Midbrain (tissue), 1 donor: ENCODE results near the gene MTHFS.
"Not testable (repeated sequence)": the region's sequence is repeated elsewhere in the genome, so short reads cannot be mapped to it uniquely, and the experiment has no call there.

Experiments used
- DNase-seq: peaks from one replicate; lab custom pipeline; 2025; lab: John Stamatoyannopoulos, UW

The MTHFS gene

DNA sequence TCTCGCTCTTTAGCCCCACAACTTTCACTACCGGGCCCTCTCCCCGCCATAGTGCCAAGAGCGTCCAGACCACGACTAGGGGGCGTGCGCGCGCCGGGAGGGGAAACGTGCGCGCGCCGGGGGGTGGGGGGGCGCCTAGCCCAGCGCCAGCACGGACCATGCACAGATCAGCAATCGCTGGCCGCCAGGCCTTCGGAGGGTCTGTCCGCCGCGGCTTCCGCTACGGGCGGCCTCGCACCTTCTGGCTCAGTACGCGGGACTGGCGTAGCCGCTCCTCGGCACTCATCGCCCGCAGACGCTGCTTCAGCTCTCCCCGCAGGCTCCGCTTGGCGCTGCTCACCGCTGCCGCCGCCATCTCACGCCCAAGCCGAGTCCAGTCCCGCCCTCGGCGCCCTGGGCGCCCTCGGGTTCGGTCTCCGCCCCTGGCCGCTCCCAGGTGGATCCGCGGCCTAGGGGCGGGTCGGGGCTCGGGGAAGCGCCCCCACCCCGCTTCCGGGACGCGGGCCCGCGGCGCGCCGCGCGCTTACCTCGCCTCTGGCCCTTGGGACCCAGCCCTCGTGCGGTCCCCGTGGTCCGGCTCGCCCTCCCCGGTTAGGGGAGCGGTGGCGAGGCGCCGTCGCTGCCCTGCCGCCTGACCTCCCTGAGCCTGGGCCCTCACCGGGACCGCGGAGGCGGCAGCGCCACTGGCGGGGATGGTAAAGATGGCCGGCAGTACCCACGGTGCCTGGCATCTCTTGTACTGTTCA is at the start of gene MTHFS:
Gene MTHFS (minus strand): TSS at position 381 of the 746 bp plus-strand sequence. CDS start 26 bp downstream, at position 355.
- DNase-seq = peak; percentile 72

DNA sequence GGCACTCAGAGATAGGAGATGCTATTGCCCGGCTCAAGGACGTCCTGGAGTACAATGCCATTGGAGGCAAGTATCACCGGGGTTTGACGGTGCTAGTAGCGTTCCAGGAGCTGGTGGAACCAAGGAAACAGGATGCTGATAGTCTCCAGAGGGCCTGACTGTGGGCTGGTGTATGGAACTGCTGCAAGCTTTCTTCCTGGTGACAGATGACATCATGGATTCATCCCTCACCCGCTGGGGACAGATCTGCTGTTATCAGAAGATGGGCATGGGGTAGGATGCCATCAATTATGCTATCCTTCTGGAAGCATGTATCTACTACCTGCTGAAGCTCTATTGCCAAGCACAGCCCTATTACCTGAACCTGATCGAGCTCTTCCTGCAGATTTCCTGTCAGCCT is 47.8 kb upstream of the MTHFS start:
- no peak for DNase-seq

DNA sequence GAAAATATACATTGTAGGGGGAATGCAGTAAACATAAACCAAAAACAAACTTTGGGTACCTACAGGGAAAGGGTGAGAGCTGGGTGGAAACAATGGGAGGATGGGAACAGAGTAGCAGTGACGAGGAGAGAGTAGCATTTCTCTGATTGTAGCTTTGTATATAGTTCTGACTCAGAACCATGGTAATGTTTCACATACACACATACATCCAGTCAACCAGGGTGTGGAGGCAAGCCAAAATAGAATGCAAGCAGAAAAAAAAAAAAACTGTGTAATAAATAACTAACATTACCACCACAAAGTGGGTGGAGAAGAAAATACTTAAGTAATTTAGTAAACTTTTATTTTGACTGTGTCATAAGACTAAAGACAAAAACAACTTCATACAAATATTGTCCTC is 47.0 kb upstream of the MTHFS start:
- no peak for DNase-seq

DNA sequence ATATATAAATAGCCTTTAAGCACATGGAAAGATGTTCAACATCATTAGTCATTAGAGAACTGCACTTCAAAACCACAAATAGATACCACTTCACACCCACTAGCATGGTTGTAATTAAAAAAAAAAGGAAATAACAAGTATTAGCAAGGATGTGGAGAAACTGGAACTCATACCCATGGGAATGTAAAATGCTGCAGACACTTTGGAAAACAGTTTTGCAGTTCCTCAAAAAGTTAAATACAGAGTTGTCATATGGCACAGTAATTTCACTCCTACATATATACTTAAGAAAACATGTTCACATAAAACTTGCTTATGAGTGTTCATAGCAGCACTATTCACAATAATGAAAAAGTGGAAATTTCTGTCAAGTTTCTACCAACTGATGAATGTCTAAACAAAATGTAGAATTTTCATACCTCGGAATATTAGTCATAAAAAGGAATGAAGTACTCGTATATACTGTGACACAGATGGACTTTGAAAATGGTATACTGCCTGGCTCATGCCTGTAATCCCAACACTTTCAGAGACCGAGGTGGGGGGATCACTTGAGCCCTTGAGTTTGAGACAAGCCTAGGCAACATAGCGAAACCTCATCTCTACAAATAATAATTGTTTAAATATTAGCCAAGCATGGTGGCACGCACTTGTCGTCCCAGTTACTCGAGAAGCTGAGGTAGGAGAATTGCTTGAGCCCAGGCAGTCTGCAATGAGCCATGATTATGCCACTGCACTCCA is 46.1 kb upstream of the MTHFS start:
- no peak for DNase-seq

DNA sequence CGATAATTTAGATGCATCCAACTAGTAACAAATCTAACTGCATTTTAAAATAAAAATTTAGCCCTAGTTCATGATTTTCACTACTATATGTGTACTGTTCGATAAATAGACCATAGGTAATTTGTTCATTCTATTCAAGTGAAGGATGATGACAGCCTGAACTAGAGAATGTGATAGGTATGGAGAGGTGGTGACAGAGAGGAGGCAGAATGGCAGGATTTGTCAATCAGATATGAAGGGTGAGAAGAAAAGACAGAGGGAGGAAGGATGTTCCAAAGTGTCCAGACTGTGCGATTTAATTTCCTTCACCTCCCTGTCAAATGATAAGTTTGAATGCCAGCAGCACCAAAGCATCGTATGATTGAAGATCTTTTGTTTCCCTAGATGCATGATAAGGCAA is 42.6 kb upstream of the MTHFS start:
- no peak for DNase-seq

DNA sequence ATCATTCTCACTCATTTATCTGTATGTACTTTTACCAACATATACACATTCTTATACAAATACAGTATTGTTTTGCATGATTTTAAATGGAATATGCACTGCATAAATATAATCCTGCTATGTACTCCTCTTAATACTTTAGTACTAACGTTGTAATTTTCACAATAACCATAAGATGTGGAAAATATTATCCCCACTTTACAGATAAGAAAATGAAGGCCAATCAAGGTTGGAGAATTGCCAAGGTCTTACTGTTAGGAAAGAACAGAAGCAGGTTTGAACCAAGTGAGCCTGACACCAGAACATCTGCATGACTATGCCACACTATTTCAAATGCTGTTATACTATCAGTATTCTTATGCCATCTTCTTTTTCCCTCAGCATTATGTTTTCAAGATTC is 41.3 kb upstream of the MTHFS start:
- DNase-seq = no peak

DNA sequence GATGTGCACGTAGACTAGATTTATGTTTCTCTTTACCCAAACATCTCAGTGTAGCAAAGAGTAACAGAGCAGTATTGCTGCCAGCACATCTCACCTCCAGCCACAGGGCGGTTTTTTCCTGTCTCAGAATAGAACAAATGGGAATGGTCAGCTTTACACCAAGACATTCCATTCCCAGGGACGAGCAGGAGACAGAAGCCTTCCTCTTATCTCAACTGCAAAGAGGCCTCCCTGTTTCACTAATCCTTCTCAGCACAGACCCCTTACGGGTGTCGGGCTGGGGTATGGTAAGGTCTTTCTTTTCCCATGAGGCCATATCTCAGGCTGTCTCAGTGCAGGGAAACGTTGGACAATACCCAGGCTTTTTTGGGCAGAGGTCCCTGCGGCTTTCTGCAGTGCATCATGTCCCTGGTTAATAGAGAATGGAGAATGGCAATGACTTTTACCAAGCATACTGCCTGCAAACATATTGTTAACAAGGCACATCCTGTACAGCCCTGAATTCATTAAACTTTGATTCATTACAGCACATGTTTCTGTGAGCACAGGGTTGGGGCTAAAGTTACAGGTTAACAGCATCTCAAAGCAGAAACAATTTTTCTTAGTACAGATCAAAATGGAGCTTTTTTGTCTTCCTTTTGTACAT is 38.9 kb upstream of the MTHFS start:
- DNase-seq = not testable (repeated sequence)

DNA sequence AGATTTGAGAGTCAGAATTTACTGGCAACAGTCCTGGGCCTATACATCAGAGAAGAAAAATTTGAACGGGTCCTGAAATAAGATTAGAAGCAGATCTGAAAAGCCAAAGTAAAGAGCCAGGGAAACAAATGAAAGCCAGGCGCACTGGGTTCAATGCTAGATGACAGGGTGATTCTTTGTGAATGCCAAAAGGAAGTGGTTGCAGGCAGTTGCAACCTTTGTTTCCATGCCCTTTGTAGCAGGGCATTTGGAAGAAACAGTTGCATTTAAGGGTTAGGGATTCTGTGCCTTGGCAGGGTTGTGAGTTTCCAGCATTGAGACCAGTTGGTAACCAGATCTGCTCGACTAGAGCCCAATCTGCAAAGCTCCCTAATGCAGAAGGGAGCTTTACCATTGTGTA is 36.4 kb upstream of the MTHFS start:
- no peak for DNase-seq

DNA sequence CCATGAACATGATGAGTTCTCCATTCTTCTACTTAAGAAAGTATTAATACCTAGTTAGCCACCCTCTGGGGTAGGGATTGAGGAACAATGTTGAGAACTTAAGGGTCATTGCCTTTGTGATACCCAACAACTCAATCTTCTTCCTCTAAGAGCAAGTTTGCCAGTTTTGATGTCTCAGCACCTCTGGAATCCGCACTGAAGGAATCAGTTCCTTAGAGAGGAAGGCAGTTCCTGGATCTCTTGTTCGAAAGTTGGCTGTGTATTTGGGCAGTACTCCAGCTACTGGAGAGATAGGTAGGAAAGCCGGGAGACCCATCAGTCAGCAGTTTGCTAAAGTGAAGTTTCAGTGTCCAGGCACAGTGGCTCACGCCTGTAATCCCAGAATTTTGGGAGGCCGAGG is 35.6 kb upstream of the MTHFS start:
- no peak for DNase-seq

DNA sequence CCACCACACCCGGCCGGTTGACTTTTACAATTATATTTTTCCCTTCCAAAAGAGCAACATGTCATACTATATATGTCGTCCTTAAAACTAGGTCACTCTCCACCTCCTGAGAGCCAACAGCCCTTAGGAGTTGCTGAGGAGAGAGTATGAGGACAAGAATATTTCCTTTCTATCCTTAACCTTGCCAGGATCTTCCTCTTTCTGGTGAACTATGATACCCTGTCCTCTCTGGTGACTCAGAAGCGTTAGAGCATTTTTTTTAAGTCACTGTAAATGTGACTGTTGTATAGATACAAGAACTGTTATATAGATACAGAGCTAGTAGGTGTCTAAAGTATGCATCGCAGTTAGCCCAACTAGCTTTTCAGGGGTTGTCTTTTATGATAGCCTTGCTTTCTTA is 33.7 kb upstream of the MTHFS start:
- no peak for DNase-seq

DNA sequence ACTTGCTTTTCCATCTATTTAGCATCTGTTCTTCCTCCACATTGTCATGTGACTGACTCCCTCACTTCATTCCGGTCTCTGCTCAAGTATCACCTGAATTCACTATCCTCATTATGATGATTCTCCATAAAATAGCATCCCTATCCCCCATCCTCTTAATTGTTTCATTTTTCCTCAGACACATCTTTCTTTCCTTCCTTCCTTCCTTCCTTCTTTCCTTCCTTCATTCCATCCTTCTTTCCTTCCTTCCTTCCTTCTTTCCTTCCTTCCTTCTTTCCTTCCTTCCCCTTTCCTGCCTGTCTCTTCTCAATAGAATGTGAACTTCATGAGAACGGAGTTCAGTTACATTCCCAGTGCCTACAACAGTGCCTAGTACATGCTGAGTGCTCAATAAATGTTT is 32.6 kb upstream of the MTHFS start:
- no peak for DNase-seq

DNA sequence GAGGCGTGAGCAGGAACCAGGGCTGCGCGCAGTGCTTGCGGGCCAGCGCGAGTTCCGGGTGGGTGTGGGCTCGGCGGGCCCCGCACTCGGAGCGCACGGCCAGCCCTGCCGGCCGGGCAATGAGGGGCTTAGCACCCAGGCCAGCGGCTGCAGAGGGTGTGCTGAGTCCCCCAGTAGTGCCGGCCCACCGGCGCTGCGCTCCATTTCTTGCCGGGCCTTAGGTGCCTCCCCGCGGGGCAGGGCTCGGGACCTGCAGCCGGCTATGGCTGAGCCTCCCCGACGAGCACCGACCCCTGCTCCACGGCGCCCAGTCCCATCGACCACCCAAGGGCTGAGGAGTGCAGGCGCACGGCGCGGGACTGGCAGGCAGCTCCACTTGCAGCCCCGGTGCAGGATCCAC is 29.3 kb upstream of the MTHFS start:
- not testable (repeated sequence) for DNase-seq

DNA sequence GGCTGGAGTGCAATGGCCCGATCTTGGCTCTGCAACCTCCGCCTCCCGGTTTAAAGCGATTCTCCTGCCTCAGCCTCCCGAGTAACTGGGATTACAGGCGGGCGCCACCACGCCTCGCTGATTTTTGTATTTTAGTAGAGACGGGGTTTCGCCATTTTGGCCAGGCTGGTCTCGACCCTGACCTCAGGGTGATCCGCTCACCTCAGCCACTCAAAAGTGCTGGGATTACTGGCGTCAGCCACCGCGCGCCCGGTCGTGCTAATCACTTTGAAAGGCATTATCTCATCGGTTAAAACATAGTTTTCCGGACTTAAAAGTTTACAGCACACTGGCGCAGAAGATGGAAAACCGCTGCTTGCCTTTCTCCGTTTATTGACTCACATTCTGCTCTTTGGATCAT is 27.6 kb upstream of the MTHFS start:
- no peak for DNase-seq

DNA sequence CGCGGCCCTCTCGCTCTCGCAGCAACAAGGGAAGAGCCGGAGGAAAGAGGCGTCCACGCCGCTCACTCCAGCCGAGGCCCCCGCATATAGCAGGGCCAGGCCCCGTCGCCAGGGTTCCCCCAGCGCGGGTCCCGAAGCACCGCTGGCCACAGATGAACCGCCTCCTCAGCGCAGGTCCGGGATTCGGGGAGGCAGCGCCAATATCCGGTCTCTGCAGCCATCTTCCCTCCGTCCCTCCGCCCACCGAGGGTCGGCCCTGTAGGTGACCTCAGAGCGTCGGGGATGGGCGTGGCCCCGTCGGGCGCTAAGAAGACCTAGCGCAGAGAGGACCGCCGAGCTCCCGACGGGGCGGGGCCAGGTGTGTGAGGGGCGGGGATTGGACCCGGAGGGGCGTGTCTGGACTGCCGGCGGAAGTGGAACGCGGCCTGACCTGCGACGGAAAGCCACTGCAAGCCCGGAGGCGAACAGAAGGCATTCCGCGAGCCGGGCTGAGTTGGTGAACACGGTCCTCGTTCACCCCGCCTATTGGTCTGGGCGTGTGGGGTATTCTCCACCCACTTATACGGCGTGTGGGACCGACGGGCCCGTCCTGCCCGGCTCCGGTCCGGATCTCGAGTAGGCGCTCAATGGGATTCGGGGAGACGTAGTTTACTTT is 26.8 kb upstream of the MTHFS start:
- DNase-seq = peak; percentile 80

DNA sequence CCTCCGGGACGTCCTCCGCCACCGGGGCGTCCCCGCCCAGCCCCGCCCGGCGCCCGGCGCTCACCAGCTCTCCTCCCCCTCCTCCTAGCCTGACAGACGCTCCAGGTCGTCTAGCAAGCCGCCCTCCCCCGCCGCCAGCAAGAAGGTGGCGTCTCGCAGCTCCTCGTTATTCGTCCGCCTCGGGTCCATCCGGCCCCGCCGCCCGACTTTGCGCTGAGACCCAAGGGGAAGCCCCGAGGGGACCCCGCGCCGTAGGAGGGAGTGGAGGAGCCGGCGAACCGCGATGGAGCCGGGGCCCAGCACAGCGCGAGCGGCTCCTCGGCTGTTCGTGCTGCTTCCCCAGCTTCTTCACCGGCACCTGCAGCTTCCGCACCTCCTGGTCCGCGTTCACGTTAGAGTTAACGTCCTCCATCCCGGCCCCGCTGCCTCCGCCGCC is 26.3 kb upstream of the MTHFS start:
- peak; percentile 47 for DNase-seq

DNA sequence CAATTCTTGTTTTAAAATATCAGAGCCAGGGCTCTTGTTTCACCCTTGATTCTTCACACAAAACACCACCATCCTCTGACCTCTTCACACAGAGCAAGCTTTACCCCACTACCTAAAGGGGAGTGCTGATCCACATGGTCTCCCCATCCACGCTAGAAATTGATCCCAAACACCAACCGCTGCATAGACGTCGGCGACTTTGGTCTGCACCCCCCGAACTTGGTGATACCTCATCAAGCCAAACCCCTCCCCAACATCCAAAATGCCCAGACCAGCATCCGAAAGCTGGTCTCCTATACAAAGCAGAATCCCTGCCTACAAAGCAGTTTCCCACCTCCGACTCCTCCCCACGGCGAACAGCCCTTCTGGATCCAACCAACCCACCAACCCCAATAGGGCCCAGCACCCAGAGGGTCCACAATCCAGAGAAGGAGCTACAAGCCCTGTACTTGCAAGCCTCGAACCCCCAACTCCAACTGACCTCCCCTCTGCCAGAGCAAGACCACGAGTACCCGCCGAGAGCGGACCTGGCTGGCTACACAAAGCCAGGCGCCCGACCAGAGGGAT is 25.8 kb upstream of the MTHFS start:
- no peak for DNase-seq

DNA sequence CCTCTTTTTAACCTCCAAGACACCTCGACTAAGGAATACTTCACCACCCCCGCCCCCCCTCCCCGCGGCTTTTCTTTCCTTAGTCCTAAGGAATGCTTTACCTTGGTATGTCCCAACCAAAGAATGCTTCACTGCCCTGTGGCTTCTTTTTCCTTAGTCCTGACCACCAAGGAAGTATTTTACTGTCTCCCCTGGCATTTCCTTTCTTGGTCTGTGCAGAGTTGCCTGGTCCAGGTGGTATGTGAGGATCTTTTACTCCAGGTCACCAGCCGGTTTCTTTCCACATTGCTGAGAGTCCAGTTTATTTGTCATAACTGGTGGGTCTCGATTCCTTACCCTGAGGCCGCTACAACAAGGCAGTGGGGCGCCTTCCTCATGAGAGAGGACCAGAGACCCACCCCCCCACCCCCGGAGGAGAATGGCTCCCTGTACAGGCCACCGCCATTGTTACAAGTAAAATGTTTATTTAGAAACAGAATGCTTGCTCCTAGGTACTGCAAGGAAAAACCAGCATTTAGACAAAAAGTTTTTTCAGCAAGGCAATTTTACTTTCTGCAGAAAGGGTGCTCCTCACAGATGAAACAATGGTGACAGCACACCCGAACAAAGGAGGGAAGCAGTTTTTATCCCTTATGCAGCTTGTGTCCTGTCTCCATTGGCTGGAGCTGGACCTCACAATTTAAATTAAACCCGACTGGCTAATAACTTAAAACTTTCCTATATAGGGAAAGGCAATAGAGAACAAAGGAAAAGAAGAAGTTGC is 23.1 kb upstream of the MTHFS start:
- no peak for DNase-seq

DNA sequence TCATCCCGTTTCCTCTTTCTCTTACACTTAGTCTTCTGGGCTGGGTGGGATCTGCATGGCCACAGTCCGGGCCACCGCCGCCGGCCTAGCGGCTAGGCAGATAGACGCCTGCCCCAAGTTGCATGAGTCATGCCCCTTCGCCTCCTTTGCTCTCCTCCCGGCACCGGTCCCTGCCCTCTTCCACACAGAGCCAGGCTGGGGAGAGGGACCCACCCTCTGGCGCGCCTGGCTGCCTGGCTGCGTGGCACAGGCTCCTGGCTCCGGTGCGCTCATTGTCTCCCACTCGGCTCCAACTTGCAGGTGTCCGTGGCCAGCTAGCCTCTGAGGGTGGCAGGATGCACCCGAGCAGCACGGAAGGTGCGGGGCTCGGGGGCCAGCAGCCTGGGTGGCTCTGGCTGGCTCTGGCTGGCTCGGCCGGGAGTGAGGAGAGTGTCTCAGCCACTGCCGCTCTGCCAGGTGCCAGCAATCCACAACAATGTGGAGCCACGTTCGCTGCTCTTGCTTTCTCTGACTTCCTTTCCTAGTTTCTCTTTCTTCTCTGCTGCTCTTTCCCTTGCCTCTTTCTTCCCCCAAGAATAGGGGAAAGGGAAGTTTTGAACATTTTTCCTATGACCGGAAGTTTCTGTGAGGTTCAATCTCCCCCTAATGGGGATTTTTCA is 22.4 kb upstream of the MTHFS start:
- no peak for DNase-seq

DNA sequence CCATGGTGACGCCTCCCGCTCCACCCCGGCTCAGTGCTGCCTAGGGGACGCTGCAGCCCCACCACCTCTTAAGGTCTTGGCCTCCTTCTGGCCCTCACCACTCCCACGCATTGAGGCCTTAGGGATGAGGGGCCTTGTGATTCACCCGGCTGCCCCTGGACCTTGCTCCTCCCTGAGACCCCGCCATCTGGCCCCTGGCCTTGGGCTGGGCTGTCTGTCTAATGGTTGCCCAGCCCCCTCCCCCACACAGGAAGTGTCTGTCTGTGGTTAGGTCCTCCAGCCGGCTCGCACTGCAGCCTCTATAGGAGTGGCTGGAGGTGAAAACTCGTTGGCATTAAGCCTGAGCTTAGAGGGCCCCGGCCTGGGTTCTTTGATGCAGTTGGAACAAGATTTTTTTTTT is 21.5 kb upstream of the MTHFS start:
- DNase-seq = no peak

DNA sequence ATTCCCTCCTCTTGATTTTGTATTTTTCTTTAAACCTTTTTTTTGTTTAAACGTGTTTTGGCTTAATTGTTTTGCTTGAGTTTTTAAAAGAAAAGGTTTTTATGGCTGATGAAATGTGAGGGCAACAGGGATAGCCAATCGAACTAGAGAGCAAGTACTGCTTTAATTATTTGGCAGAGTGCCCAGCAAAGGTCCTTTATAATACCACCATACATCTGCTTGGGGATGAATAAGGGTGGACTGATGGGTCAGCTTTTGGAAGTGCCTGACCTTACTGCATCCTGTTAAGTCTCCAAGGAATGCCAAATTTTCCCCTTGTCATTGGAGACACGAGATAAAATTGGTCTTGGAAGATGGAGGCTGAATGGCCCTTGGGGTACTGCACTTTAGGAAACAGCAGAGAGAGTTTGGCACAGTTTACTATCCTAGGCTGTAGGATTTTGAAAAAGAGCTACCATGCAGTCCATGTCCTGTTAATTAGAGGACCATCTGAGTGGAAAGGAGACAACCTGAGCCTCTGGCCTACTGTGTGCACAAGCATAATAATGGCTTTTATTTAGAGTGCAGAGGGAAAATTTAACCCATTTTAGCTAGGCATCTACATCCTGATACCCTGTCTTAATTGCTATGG is 19.8 kb upstream of the MTHFS start:
- DNase-seq = no peak
